Measurements from ENCODE around the gene KRTAP4-5. TPM values are rescaled to one million over a fixed set of nuclear protein-coding genes. Genes with fewer than 3 reads are reported as not detected.
"Not testable (repeated sequence)": the region's sequence is repeated elsewhere in the genome, so short reads cannot be mapped to it uniquely, and the experiment has no call there.

Gene KRTAP4-5
- total RNA-seq, 1 donor from 2014 or later = not detected

DNA sequence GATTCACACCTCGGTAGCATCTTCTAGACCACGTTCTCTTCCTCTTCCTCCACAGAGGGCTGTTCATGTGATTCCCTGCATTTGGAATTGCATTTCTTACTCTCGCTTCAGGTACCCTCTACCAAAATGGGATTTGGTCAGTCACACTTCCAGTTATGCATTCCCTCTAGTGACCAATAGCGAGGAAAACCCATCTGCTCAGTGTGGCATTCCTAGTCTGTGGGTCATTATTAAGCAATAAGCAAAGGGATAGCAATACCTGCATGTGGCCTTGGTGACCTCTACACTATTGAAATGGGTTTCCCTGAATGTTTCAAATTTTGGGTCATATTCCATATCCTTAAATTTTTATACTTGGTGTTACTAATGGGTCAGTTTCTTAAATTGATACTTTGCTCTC, 401 bp upstream of the KRTAP4-5 start:
- ATAC-seq (no peak), DNase-seq (ENCODE audit: low spot score) (no peak)
- intact Hi-C loops (cut with DNase I) = no loop called here

DNA sequence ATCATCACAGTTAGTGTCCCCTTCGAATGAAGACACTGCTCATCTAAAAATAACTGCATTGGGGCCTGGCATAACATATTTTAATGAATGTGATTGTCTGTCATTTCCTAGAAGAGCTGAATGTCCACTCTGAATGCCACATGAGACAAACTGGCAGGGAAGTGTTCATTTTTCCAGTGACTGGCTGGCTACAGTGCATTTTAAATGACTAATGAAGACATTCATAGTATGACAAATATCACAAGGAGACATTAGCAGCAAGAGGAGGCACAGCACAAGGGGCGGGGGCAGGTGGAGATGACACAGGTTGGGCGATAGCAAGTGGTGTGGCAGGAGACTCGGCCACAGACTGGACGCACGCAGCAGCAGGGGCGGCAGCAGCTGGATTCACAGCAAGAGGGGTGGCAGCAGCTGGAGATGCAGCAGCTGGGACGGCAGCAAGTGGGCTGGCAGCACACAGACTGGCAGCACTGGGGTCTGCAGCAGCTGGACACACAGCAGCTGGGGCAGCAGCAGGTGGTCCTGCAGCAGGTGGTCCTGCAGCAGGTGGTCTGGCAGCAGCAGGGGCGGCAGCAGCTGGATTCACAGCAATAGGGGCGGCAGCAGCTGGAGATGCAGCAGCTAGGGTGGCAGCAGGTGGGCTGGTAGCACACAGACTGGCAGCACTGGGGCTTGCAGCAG, 514 bp downstream of the KRTAP4-5 start:
- DNase-seq (ENCODE audit: low spot score); ATAC-seq: not testable (repeated sequence)
- intact Hi-C loops (cut with DNase I) = loop anchor here (2.0 to 10.0 kb wide), 2 partner anchors 66 to 96 kb away; partner anchors contain the start of gene KRTAP9-4

DNA sequence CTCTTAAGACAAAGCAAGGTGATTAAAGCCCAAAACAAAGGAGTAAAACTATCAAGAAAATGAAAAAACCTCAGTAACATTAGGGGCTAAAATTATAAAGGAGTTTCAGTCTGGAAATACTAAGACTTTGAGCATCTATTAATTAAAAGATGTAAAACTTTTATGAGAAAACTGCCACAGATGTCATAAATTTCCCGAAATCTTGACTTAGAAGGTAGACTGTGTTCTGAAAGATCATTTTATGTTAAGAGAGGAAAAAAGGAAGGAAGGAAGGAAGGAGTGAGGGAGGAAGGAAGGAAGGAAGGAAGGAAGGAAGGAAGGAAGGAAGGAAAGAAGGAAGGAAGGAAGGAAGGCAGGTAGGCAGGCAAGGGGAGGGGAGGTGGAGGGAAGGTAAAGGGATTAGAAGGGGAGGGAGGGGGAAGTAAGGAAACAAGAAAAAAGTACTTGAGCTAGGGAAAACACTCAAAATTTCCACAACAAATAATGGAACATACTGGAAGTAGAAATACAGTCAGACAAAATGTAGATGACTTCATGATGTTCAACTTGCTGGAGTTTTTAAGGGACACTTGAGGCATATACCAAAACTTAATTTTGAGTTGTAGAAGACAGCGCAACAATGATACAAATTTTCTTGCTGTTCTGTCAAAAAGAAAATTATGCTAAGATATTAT, 2.0 kb downstream of the KRTAP4-5 start:
- no peak for ATAC-seq
- intact Hi-C loops (cut with DNase I) = loop anchor here (2.0 to 10.0 kb wide), 2 partner anchors 67 to 97 kb away; partner anchors contain the start of gene KRTAP9-4
- no peak for DNase-seq (ENCODE audit: low spot score)

DNA sequence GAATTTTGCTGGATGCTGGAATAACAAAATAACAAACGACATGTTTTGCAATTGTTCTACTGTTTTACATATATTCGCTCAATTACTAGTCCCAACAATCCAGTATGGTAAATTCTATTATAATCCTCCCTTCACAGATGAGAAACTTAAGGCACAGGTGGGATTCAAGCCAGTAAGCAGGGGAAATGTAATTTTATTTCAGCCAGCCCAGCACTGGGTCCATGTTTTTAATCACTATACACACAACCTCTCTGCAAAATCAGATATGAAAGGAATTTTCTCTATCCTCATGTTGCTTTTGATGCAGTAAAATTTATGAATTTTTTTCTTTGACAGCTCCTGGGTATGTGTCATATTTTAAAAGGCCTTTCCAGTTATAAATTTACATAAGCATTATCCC, 4.4 kb downstream of the KRTAP4-5 start:
- DNase-seq (ENCODE audit: low spot score) = no peak
- no peak for ATAC-seq
- intact Hi-C loops (cut with DNase I) = loop anchor here (10.0 kb wide), 1 partner anchor 100 kb away; the partner anchor contains the start of gene KRTAP9-4

DNA sequence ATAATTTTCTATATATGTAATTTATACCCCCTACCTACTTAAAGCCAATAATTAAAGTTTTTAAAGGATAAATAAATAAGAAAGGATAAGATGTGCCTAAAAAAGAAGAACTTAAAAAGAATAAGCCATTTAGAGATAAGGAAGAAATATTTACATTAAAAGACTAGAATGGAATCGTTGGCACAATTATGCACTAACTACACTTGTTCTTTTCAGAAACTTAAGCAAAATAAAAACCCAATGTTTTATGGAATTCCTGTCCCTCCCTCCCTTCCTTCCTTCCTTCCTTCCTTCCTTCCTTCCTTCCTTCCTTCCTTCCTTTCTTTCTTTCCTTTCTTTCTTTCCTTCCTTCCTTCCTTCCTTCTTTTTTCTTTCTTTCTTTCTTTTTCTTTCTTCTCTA, 4.8 kb downstream of the KRTAP4-5 start:
- intact Hi-C loops (cut with DNase I) = loop anchor here (10.0 kb wide), 1 partner anchor 100 kb away; the partner anchor contains the start of gene KRTAP9-4
- no peak for ATAC-seq

DNA sequence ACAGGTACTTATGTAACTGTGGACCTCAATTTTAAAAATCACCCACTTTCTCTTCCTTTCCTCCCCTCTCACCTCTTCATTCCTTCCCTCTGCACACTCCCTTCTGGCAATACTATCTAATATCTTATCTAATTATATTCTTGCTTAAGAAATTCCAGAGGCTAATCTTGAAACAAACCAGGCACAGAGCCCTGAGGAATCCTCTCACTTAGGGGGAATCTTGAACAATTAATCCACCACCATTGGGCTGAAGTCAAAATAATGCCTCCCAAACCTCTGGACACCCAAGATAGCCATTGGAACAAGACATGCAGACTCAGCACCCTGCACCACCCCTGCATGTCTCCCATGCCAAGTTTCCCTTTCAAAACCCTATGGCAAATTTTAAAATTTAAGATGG, 8.3 kb downstream of the KRTAP4-5 start:
- intact Hi-C loops (cut with DNase I) = loop anchor here (10.0 kb wide), 1 partner anchor 103 kb away; the partner anchor contains the start of gene KRTAP9-4
- ATAC-seq (no peak), DNase-seq (ENCODE audit: low spot score) (no peak)

More for the DNA sequence above, 4.8 kb downstream of the KRTAP4-5 start:
- DNase-seq (ENCODE audit: low spot score) = no peak

DNA sequence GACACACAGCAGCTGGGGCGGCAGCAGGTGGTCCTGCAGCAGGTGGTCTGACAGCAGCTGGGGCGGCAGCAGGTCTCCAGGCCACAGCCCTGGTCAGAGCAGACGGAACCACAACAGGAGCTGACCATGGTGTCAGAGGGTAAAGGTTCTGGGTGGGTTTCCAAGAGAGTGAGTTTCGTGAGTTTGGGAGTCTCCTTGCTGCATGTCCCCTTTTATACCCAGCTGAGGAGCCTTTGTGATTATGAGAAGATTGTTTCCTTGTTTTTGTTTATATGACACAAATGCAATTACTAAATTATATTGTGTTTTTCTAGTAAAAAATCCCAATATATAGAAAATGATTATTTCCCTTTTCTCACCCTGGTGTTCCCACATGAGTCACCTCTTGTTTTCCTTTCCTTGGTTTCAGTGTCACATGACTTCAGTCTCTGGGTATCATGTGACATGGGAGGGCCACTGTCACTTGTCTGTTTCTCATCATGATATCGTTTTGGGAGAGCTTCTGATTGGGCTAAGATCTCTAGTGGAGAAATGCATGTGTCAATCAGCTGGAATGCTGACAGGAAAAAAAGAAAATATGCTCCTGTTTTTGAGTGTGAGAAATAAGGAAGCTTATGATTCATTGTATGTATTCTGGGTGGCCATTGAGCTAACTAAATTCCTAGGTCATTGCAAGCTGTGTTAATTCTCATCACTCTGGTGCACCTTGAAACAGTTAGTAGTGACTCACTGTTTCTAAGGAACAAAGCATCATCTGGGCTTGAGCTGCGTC, 9.1 kb downstream of the KRTAP4-5 start, which contains the start of gene KRTAP4-6:
KRTAP4-6 (minus strand) TSS at position 185 of the 772 bp plus-strand sequence; CDS start at position 128, 57 bp downstream.
- intact Hi-C loops (cut with DNase I) = loop anchor here (10.0 kb wide), 1 partner anchor 104 kb away; the partner anchor contains the start of gene KRTAP9-4
- DNase-seq (ENCODE audit: low spot score) = no peak
- ATAC-seq = no peak

DNA sequence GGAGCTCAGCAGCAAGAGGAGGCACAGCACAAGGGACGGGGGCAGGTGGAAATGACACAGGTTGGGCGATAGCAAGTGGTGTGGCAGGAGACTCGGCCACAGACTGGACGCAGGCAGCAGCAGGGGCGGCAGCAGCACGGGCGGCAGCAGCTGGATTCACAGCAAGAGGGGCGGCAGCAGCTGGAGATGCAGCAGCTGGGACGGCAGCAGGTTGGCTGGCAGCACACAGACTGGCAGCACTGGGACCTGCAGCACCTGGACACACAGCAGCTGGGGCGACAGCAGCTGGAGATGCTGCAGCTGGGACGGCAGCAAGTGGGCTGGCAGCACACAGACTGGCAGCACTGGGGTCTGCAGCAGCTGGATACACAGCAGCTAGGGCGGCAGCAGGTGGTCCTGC, 9.8 kb downstream of the KRTAP4-5 start:
- intact Hi-C loops (cut with DNase I) = loop anchor here (10.0 kb wide), 1 partner anchor 105 kb away; the partner anchor contains the start of gene KRTAP9-4
- DNase-seq (ENCODE audit: low spot score); ATAC-seq: not testable (repeated sequence)

DNA sequence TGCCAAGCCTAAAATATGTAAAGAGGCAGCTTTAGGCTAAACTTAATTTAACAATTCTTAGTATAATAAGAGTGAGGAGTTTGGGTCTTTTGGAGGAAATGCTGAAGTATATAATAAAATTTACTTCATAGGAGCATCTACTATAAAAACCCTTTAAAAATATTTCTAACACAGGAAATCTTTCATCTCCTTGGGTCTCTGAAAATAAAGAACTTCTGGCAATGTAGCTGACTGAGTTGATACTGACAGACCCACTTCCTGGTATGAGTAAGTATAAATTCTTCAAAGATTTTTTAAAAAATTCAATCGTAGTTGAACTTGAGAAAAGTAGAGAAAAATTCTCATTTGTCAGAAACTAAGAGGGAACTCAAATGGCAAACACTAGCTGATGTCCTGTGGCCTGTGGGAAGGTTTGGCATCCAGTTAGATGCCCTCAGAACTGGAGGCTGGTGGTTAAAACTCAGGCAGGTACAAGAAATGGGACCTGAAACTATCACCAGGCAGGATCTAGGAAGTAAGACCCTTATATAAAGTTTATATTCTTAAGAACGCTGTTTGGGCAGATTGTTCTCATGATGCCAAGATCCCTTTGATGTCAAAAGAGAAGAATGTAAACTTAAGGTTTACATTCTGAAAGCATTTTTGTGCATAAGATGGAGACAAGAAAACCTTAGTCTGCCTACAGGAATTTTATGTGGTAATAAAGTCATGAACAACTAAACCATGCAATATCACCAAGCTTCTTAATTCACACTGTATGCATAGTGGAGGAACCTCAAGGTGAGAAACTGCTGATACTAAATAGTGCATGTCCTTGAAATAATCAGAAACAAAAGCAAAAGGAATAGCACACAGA, 15.5 kb downstream of the KRTAP4-5 start:
- no peak for DNase-seq (ENCODE audit: low spot score)
- intact Hi-C loops (cut with DNase I) = no loop called here
- no peak for ATAC-seq

DNA sequence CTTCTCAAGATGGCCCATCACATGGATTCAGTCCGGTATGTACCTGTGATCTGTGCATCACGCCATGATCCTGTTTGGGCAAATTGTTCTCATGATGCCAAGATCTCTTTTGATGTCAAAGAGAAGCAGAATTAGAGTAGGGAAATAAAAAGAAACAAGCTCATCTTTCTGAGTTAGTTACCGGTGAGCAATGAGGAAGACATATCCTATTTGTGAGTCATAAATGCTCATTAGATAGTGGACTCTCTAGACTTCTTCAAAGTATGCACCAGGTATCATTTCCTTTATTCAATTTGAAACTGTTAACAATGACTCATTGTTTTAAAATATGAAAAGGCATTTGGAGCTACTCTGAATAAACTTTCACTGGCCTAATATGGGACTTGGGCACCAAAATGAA, 17.6 kb downstream of the KRTAP4-5 start:
- DNase-seq (ENCODE audit: low spot score) = no peak
- intact Hi-C loops (cut with DNase I) = no loop called here
- no peak for ATAC-seq

DNA sequence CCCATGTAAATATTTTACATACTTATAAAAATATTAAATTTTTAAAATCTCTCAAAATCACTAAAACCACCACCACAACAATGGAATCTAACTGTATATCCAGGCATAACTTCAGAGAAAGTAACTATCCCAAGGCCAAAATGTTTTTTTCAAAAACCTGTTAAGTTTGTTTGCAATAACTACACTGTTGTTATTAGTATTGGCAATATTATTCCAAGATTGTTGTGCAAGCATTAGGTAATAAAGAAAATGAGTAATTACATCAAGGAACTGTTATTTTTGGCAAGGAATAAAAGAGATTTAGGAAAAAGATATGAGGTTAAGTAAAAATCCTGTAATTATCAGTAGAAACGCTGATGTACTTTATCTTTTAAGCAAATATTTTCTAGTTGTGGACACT, 22.3 kb downstream of the KRTAP4-5 start:
- no peak for ATAC-seq
- no peak for DNase-seq (ENCODE audit: low spot score)
- intact Hi-C loops (cut with DNase I) = no loop called here

DNA sequence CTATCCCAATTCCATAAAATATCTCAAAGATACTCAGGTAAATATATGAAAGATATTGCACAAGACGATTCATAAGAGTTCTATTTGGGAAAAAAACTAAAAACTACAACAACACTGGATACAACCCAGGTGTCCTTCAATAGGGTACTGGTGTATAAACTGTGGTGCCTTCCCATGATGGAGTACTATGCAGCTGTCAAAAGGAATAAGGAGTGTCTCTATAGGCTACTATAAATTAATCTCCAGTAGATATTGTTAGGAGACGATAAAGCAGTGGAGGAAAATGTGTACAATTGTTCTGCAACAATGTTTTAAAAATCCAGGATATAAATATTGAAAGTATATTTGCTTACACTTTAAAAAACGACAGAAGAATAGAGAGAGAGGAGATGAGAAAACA, 23.2 kb downstream of the KRTAP4-5 start:
- intact Hi-C loops (cut with DNase I) = no loop called here
- ATAC-seq (no peak), DNase-seq (ENCODE audit: low spot score) (no peak)

DNA sequence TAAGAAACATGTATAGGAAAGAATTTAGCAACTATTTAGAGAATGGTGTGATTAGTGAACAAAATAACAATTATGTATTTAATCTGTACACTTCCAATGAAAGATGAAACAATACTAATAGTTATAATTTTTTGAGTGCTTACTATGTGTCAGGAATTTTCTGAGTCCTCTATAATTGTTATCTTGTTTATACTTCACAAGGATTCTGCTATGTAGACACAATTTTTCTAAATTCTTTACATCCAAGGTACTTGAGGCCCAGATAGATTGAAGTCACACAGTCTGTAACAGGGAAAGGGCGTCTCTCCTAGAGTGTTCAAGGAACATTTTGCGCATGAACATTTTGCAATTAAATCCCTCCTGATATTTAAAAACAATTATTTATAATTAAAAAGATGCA, 24.6 kb downstream of the KRTAP4-5 start:
- ATAC-seq (no peak), DNase-seq (ENCODE audit: low spot score) (no peak)
- intact Hi-C loops (cut with DNase I) = no loop called here

DNA sequence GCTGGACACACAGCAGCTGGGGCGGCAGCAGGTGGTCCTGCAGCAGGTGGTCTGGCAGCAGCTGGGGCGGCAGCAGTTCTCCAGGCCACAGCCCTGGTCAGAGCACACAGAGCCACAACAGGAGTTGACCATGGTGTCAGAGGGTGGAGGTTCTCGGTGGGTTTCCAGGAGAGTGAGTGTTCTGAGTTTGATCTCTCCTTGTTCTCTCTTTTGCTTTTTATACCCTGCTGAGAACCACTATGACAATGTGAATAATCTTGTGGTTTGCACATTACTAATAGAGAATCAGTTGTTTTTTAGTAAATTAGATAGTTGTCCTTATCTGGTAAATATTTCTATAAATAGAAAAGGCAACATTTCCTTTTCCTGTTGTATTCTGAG, 25.6 kb downstream of the KRTAP4-5 start, which contains the start of gene KRTAP4-12:
KRTAP4-12 (minus strand) TSS at position 192 of the 381 bp plus-strand sequence; CDS start at position 132, 60 bp downstream.
- DNase-seq (ENCODE audit: low spot score); ATAC-seq; intact Hi-C loops (cut with DNase I): not testable (repeated sequence)

DNA sequence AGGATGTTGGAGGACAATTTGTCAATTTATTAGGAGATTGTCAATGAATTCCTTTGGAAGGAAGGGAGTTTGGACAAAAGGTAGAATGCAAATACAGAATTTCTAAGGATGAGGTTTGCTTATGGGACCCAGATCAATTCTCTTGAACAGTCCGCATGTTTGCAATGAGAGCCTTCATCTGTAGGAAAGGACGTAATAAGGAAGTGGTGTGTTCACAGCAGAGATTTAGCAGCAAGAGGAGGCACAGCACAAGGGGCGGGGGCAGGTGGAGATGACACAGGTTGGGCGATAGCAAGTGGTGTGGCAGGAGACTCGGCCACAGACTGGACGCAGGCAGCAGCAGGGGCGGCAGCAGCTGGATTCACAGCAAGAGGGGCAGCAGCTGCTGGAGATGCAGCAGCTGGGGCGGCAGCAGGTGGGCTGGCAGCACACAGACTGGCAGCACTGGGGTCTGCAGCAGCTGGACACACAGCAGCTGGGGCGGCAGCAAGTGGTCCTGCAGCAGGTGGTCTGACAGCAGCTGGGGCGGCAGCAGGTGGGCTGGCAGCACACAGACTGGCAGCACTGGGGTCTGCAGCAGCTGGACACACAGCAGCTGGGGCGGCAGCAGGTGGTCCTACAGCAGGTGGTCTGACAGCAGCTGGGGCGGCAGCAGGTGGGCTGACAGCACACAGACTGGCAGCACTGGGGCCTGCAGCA, 26.2 kb downstream of the KRTAP4-5 start:
- DNase-seq (ENCODE audit: low spot score); intact Hi-C loops (cut with DNase I); ATAC-seq: not testable (repeated sequence)

DNA sequence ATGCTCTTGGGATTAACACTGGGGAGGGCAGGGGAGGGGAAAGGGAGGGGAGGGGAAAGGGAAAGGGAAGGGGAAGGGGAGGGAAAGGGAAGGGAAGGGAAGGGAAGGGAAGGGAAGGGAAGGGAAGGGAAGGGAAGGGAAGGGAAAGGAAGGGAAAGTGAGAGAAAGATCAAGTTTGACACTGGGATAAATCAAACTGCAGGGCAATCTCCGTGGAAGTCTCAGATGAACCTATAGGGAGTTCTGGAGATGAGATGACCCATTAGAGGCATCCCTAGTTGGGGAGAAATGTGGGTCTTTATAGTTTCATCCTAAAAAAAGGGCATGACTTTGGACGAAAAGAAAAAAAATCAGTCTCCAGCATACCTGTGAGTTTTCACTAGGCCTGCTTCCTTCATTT, 27.9 kb downstream of the KRTAP4-5 start:
- DNase-seq (ENCODE audit: low spot score) (no peak), ATAC-seq (no peak)
- intact Hi-C loops (cut with DNase I) = no loop called here
